IMR-90 (cell line): ENCODE measurements around the gene CENPU. TPM values are rescaled to one million over a fixed set of nuclear protein-coding genes. Genes with fewer than 3 reads are reported as not detected.

Experiments
- ATAC-seq: fragments of 200-7000 bp; cut with Tn5 transposase; 2 replicates; pipeline ENCODE4 v1.9.1; 2020; ENCODE audit warnings: low read depth, mild to moderate bottlenecking, moderate library complexity
- BruUV-seq: library from RNA; stranded (reverse); fragments of 400-500 nt; replicated peaks from 2 replicates; lab custom pipeline; 2021; lab: Mats Ljungman, UMichigan
- CTCF ChIA-PET: fragments of 300-600 bp; formaldehyde crosslinking; extraction: SDS; loops from one replicate; lab custom pipeline; 2021; ENCODE audit warnings: antibody characterized with exemption; lab: Yijun Ruan, JAX
- POLR2A ChIA-PET: fragments of 300-600 bp; sonication (Branson Sonifier 250); formaldehyde crosslinking; loops from one replicate; lab custom pipeline; 2022; ENCODE audit warnings: antibody characterized with exemption; ENCODE audit not compliant: unreplicated experiment; lab: Charles Lee
- DNase-seq: peaks from one replicate; pipeline ENCODE4 v3.0.0; 2013
- H2AFZ ChIP-seq: replicated peaks from 2 replicates; pipeline ENCODE3; 2013; ENCODE audit warnings: low read length, mild to moderate bottlenecking; ENCODE audit not compliant: poor library complexity
- H2AK5ac ChIP-seq: 2 replicates; pipeline ENCODE4 v1.6.1; 2013; ENCODE audit warnings: low read depth, low read length, inconsistent platforms
- H2AK9ac ChIP-seq: replicated peaks from 2 replicates; pipeline ENCODE3; 2013; ENCODE audit warnings: mild to moderate bottlenecking, low read depth, low read length, moderate library complexity; ENCODE audit not compliant: poor library complexity
- H2BK120ac ChIP-seq: 2 replicates; pipeline ENCODE4 v1.6.1; 2013; ENCODE audit warnings: low read depth, low read length, inconsistent platforms
- H2BK15ac ChIP-seq: 3 replicates; pipeline ENCODE4 v1.6.1; 2013; ENCODE audit warnings: low read depth, low read length, inconsistent platforms
- H2BK20ac ChIP-seq: 2 replicates; pipeline ENCODE4 v1.6.1; 2013; ENCODE audit warnings: low read depth, mild to moderate bottlenecking, inconsistent platforms, low read length, moderate library complexity
- H2BK5ac ChIP-seq: 2 replicates; pipeline ENCODE4 v1.6.1; 2013; ENCODE audit warnings: mild to moderate bottlenecking, low read depth, low read length, inconsistent platforms; ENCODE audit not compliant: poor library complexity, severe bottlenecking
- H3K14ac ChIP-seq: replicated peaks from 2 replicates; pipeline ENCODE4 v1.6.1; 2013; ENCODE audit warnings: low read depth, low read length, inconsistent platforms
- H3K18ac ChIP-seq: 2 replicates; pipeline ENCODE4 v1.6.1; 2013; ENCODE audit warnings: low read depth, low read length, control low read depth
- H3K23ac ChIP-seq: 2 replicates; pipeline ENCODE4 v1.6.1; 2013; ENCODE audit warnings: low read depth, low read length, inconsistent platforms
- H3K27ac ChIP-seq: 2 replicates; pipeline ENCODE4 v1.5.1; 2013; ENCODE audit warnings: mild to moderate bottlenecking, control low read depth, low read length; ENCODE audit not compliant: insufficient read depth
- H3K27me3 ChIP-seq: 2 replicates; pipeline ENCODE4 v1.6.1; 2013; ENCODE audit warnings: low read length; ENCODE audit not compliant: control insufficient read depth, insufficient read depth
- H3K36me3 ChIP-seq: 2 replicates; pipeline ENCODE4 v1.6.1; 2013; ENCODE audit warnings: low read length, mixed read lengths; ENCODE audit not compliant: control insufficient read depth, insufficient read depth
- H3K4ac ChIP-seq: 2 replicates; pipeline ENCODE4 v1.6.1; 2013; ENCODE audit warnings: low read depth, low read length, inconsistent platforms
- H3K4me1 ChIP-seq: 2 replicates; pipeline ENCODE4 v1.6.1; 2013; ENCODE audit warnings: low read length, mixed read lengths; ENCODE audit not compliant: control insufficient read depth, insufficient read depth
- H3K4me2 ChIP-seq: 2 replicates; pipeline ENCODE4 v1.6.1; 2013; ENCODE audit warnings: low read depth, mild to moderate bottlenecking, control low read depth, low read length, moderate library complexity
- H3K4me3 ChIP-seq: 2 replicates; pipeline ENCODE4 v1.5.1; 2013; ENCODE audit warnings: low read depth, mild to moderate bottlenecking, control low read depth, low read length, moderate library complexity; ENCODE audit not compliant: insufficient read depth
- H3K56ac ChIP-seq: 2 replicates; pipeline ENCODE4 v1.6.1; 2013; ENCODE audit warnings: low read length, inconsistent platforms; ENCODE audit not compliant: insufficient read depth; ENCODE audit errors: extremely low read depth
- H3K79me1 ChIP-seq, 2 experiments: 2 replicates each; pipeline ENCODE4 v1.6.1; 2013; ENCODE audit warnings: low read length in 2 of 2, inconsistent platforms in 1 of 2, low read depth in 1 of 2
- H3K9ac ChIP-seq: 2 replicates; pipeline ENCODE4 v1.6.1; 2013; ENCODE audit warnings: low read depth, low read length, control low read depth
- H3K9me1 ChIP-seq: 2 replicates; pipeline ENCODE4 v1.6.1; 2013; ENCODE audit warnings: low read length, inconsistent platforms; ENCODE audit not compliant: insufficient read depth
- H3K9me3 ChIP-seq: 2 replicates; pipeline ENCODE4 v1.6.1; 2013; ENCODE audit warnings: low read length; ENCODE audit not compliant: control insufficient read depth, insufficient read depth
- H4K20me1 ChIP-seq: 2 replicates; pipeline ENCODE4 v1.6.1; 2013; ENCODE audit warnings: low read length, inconsistent platforms; ENCODE audit not compliant: insufficient read depth
- H4K5ac ChIP-seq: 2 replicates; pipeline ENCODE4 v1.6.1; 2013; ENCODE audit warnings: mild to moderate bottlenecking, low read depth, low read length, control low read depth
- H4K8ac ChIP-seq, 2 experiments: 2 replicates each; pipeline ENCODE4 v1.6.1; 2013; ENCODE audit warnings: low read depth in 2 of 2, low read length in 2 of 2, control low read depth in 1 of 2, inconsistent platforms in 1 of 2
- H4K91ac ChIP-seq: 2 replicates; pipeline ENCODE4 v1.6.1; 2013; ENCODE audit warnings: low read depth, low read length, inconsistent platforms; ENCODE audit not compliant: insufficient read depth
- BHLHE40 ChIP-seq: fragments of 150-350 bp; IDR thresholded peaks from 2 replicates; pipeline ENCODE4 v1.6.1; 2016; ENCODE audit warnings: mild to moderate bottlenecking, low read depth, low read length
- CEBPB ChIP-seq: IDR thresholded peaks from 2 replicates; pipeline ENCODE4 v1.6.1; 2012; ENCODE audit warnings: low read depth, low read length, improper control_type of control experiment
- CHD1 ChIP-seq: IDR thresholded peaks from 2 replicates; pipeline ENCODE4 v1.6.1; 2012; ENCODE audit warnings: low read depth, low read length, improper control_type of control experiment
- ELK1 ChIP-seq: fragments of 150-350 bp; IDR thresholded peaks from 2 replicates; pipeline ENCODE4 v1.6.1; 2016; ENCODE audit warnings: low read depth, mild to moderate bottlenecking, low read length, moderate library complexity, borderline replicate concordance
- FOS ChIP-seq: fragments of 150-350 bp; IDR thresholded peaks from 2 replicates; pipeline ENCODE4 v1.6.1; 2016; ENCODE audit warnings: low read depth, low read length
- MAZ ChIP-seq: IDR thresholded peaks from 2 replicates; pipeline ENCODE4 v1.6.1; 2012; ENCODE audit warnings: low read depth, mild to moderate bottlenecking, low read length, improper control_type of control experiment, moderate library complexity, borderline replicate concordance
- NFE2L2 ChIP-seq: fragments of 150-350 bp; IDR thresholded peaks from 2 replicates; pipeline ENCODE4 v1.6.1; 2016; ENCODE audit warnings: low read depth, mild to moderate bottlenecking, low read length
- RAD21 ChIP-seq: IDR thresholded peaks from 2 replicates; pipeline ENCODE4 v1.6.1; 2012; ENCODE audit warnings: low read length, improper control_type of control experiment
- SMC3 ChIP-seq: fragments of 150-350 bp; IDR thresholded peaks from 2 replicates; pipeline ENCODE4 v1.6.1; 2016; ENCODE audit warnings: low read depth, mild to moderate bottlenecking, antibody characterized with exemption, low read length, moderate library complexity
- USF2 ChIP-seq: fragments of 150-350 bp; IDR thresholded peaks from 2 replicates; pipeline ENCODE4 v1.6.1; 2017; ENCODE audit warnings: mild to moderate bottlenecking, antibody characterized with exemption, low read length, low read depth
- WGBS, 2 experiments: methylation state at CpG; one replicate each; pipeline versions ENCODE4 v1.1.5 to v1.1.7; 2013; ENCODE audit warnings: missing lambda C conversion rate in 2 of 2; ENCODE audit not compliant: insufficient read length in 1 of 2; ENCODE audit errors: extremely low coverage in 2 of 2; 5-methylcytosine and 5-hydroxymethylcytosine counted together
- dilution Hi-C: fragments of 300-500 bp; cut with HindIII; formaldehyde crosslinking; loops from one replicate; pipeline ENCODE4 v1.14.3; 2018; ENCODE audit warnings: low sequenced_read_pairs; ENCODE audit not compliant: unreplicated experiment
- in situ Hi-C: fragments of 300-500 bp; cut with MboI; formaldehyde crosslinking; loops from 3 replicates; pipeline ENCODE4 v1.14.3; 2019; ENCODE audit warnings: low sequenced_read_pairs, inconsistent platforms, mixed read lengths
- intact Hi-C: fragments of 100-400 bp; cut with micrococcal nuclease; formaldehyde crosslinking; loops from 2 replicates; pipeline ENCODE4 v1.10.0; 2022
- polyA plus RNA-seq, 3 experiments: library from polyadenylated mRNA; depleted of rRNA; stranded (reverse); fragments of >200 nt; gene quantifications; 2 replicates each; pipeline ENCODE4 v1.2.3, GENCODE V29; 2012; ENCODE audit warnings: low replicate concordance in 1 of 3
- total RNA-seq: library from RNA; depleted of rRNA; stranded (reverse); fragments of >200 nt; gene quantifications from 2 replicates; pipeline ENCODE4 v1.2.3, GENCODE V29; 2012

CENPU gene
- total and polyA plus RNA-seq, 2 of the 4 experiments (the other 2 are of a cell fraction) = 13.6 to 14.6 TPM

GRCh38 chr4:184695178-184695896, 38.6 kb downstream of the CENPU start:
- Histone ChIP-seq H4K5ac (no peak overlapping the region), H3K4me1 (peaks cover 6% of the 10 kb centered on the region), H3K4me3 (no peak overlapping the region), H3K4ac (no peak overlapping the region), H2AFZ (no peak overlapping the region), H3K9me1 (no peaks in the 10 kb centered on the region), H4K20me1 (no peaks in the 10 kb centered on the region), H3K27me3 (no peaks in the 10 kb centered on the region), H3K4me2 (no peak overlapping the region), H2BK120ac (no peak overlapping the region), H3K27ac (no peak overlapping the region), H3K18ac (peak overlapping the region; percentile 33; the same call in 1 of the 2 replicates), H2AK5ac (no peak overlapping the region), H3K36me3 (peaks cover 1% of the 10 kb centered on the region; the same call in 1 of the 2 replicates), H3K79me1 (0 out of 4 replicates have a peak, but pooled peaks cover 0 to 2% of the 10 kb centered on the region in 2 experiments), H2BK15ac (no peak overlapping the region), H4K91ac (no peak overlapping the region), H3K9ac (no peak overlapping the region), H3K56ac (no peak overlapping the region), H2BK5ac (peak overlapping the region; percentile 46), H2AK9ac (no peak overlapping the region), H4K8ac (0 out of 4 replicates have a peak overlapping the region, but pooled peaks of 1 of the 2 experiments have one; percentile 37), H3K9me3 (no peaks in the 10 kb centered on the region), H3K14ac (no peak overlapping the region), H3K23ac (no peak overlapping the region), H2BK20ac (no peak overlapping the region)
- POLR2A ChIA-PET = no interaction called here
- in situ Hi-C loops = no loop called here
- DNase-seq (peak; percentile 19), ATAC-seq (no peak; the same call in 1 of the 2 replicates)
- TF ChIP-seq RAD21 (no peak), USF2 (no peak), MAZ (no peak), ELK1 (no peak), SMC3 (no peak), FOS (no peak), CHD1 (no peak), BHLHE40 (no peak), NFE2L2 (no peak), CEBPB (no peak)
- dilution Hi-C loops = no loop called here
- no CpG with 5 or more reads among the region's 3 CpGs for WGBS, 2 experiments
- BruUV-seq = no TSS peak
- CTCF ChIA-PET = no interaction called here
- intact Hi-C loops = no loop called here
